DMS79 (cell line): ENCODE data around the gene ITGA11.
"Not testable (repeated sequence)": the region's sequence is repeated elsewhere in the genome, so short reads cannot be mapped to it uniquely, and the experiment has no call there.

Source experiments
- DNase-seq: peaks from one replicate; lab custom pipeline; 2025; lab: John Stamatoyannopoulos, UW

ITGA11 gene

DNA sequence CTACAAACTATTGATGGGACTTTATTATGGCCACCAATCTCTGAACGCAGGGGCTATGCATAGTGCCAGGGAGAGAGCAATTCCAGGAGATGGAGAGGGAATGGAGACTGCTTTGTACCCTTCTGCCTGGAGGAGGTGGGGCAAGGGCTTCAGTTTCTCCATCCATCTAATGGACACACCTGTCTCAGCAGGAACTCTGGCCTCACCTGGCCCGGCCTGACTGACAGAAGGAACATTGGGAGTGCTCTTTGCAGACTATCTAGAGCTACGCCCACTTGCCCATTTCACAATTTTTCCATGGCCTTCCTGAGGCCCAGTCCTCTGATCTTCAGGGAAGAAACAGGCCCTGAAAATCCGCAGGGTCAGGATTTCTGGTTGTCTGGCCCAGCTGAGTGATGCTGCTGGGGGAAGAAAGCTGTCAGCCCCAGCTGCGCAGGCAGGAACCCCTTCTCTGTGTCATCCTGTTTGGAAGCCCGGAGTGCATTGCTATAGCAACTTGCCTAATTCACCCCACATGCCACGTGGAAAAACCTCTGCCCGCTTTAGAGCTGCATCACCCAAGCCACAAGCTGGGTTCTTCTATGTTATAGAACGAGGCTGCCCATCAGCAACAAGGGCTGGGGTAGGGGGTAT lies 6.4 kb downstream of the ITGA11 start:
- DNase-seq, result no peak

GRCh38 chr15:68424754-68425390 lies 7.1 kb downstream of the ITGA11 start:
- no peak for DNase-seq

DNA sequence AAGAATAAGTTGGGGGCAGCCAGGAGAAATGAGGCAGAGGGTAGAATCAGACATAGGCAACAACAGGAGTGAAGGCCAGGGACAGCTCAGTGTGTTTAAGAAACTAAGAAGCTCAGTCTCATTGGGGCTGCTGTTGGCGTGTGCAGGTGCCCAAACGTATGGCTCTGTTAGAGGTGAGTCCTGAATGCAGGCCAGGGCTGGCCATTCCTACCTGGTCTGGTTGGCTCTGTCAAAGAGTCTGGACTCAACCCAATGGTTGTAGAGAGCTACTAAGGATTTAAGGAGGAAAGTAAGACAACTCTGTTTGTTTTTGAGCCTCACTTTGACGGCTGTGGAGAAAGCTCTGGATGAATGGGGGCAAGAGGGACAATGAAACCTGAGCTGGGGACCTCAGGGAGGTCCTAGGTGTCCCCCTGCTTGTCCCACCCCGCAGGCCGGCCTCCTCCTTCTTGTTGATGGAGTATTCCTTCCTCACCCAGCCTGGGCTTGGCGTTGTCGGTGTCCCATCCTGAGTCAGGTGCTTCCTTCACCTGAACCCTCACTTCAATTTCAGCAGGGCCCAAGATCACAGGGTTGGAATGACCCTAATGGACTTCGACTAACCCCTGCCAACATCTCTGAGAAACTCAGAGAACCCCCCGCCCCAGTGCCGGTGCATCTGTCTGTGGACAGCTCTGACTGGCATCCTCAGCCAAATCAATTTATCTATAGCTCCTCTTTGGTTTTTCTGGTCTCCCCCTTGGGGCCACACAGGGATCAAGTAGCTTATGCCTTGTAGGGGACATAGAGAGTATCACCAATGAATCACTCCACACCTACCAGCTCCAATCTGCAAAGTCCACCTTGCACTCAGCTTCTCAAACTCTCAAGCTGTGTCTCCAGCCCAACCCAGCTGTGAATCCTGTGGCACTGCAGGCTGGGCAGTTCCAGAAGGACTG lies 8.3 kb downstream of the ITGA11 start:
- DNase-seq, result no peak

DNA sequence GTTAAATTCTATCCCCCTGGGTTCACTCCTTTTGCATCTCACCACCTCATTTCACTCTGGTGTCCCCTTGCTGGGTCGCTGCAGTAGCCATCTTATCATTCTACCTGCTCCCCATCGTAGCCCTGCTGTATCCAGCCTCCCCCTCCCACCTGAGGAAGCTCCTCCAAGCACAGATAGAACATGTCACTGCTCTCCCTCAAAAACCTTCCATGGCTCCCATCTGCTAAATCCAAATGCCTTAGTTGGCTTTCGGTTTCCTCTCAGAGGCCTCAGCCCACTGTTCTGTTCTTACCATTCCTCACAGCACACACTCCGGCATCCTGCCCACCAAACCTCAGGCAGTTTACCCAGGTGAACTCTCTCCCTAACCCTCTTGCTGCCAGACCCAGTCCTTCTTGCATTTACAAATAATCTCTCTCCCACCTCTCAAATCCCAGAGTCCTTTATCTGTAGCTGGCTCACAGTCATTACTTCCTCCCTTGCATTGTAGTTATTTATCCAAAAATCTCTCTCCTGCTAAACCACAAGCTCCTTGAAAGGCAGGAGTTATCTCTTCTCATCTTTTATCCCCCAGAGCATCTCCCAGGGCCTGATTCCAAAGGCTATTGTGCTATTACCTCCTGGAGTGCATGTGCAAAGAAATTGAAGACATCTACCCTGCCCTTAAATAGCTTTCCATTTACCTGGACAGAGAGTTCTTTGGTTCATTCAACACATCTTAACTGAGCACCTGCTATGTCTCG lies 9.4 kb downstream of the ITGA11 start:
- DNase-seq, result not testable (repeated sequence)

DNA sequence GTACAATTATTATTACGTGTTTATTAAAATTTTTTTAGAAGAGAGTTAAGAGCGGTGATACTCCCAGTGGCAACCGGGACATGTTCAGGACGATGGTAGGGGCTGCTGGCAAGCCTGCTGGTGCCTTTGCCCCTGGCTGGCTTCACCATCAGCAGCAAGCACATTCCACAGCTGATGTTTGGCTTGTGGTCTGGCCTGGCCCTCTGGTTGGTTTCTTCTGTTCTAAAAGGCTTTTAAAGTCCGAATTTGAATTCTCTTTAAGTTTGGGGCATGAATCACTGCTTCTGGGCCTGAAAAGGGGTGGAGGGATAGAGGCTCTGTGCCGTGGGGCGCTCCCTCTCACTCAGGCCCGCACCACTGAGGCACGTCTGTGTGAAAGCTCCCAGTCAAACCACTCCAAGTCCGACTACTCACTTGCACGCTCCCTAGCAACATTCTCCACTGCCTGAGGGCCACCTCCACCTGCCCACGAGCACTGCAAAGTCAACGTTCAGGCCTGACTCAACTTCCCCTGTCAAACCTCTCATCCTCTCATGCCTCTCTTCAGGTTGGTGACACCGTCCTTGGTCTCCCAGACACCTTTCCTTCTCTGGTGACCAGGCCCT lies 10.1 kb downstream of the ITGA11 start:
- DNase-seq, result no peak

GRCh38 chr15:68421115-68421551 lies 10.8 kb downstream of the ITGA11 start:
- no peak for DNase-seq

DNA sequence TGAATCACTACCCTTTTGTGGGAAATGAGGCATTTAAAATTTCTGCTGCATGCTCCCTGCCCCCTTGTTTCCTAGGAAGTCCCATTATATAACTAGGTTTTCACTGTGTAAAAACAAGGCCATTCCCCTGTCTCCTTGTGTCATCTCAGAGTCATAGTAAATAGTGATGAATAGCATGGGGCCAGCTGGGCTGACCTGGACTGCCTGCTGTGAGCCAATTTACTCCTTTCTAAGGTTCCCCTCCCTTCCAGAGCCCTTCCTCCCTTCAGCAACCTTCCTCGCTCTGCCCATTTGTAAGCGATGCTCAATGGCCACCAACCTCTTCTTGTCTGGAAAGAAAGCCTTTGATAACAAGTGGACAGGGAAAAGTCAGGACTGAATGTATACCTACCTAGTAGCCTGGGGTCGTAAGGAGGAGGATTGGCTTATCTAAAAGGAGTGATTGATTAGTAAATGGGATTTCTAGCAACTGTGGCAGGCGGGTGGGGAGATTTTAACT lies 11.7 kb downstream of the ITGA11 start:
- no peak for DNase-seq

GRCh38 chr15:68419301-68420175 lies 12.4 kb downstream of the ITGA11 start:
- no peak for DNase-seq

DNA sequence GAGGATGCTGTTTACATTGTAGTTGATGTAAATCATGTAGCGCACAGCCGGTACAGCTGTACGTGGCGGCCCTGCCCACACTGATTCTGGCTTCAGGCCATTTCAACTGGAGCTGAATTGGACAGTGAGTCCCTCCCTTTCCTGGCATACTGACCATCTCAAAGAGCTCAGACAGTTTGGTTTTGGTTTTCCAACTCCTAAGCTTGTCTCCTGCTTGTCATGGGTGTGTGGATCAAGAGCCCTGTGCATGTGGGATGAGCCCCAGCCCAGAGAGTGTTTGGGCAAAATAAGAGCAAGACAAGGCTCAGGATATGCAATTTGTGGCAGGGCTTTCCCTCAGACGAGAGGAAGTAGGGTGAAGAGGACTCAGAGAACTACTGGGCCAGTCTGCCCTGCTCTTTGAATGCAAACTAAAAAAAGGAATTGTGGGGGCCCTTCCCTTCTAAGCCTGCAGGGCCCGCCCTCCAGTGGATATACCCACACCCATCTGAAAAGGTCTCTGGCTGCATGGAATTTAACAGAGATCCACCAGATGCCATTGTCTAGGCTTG lies 13.3 kb downstream of the ITGA11 start:
- no peak for DNase-seq

DNA sequence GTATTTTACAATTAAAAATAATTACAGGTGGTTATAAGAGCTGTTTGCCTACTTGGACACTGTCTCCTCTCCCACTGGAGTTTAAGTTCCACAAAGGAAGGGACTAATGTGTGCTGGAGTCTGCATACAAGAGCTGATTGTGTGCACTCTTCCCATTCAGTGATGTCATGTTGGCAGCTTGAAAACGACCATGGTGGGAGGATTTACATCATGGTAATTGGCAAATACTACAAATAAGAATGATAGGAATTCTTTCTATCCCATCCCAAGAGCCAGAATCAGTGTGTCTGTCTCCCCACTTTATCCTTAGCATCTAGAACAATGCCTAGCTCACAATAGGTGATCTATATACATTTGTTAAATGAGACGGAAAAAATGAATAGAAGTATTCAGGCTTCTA lies 14.1 kb downstream of the ITGA11 start:
- DNase-seq, result no peak

DNA sequence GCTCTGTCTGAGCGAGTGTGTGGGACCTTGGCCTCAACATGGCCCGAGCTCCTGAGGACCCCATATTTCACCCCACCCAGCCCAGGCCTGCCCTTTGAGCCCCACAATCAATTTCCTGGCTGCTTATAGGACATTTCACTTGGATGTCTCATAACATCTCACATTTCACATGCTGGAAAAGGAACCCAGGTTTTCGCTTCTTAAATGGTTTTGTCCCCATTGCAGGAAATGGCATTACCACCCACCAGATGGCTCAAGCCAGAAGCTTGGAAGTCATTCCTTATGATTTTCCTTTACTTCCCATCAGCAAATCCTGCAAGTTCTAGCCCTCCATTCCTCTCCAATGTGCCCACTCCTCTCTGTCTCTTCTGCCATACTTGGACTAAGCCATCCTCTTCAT lies 14.9 kb downstream of the ITGA11 start:
- DNase-seq, result no peak

GRCh38 chr15:68416158-68416535 lies 15.8 kb downstream of the ITGA11 start:
- no peak for DNase-seq

GRCh38 chr15:68415501-68416157 lies 16.3 kb downstream of the ITGA11 start:
- DNase-seq, result no peak

- DNase-seq, result no peak
Measured at GRCh38 chr15:68415061-68415460, 16.9 kb downstream of the ITGA11 start.

DNA sequence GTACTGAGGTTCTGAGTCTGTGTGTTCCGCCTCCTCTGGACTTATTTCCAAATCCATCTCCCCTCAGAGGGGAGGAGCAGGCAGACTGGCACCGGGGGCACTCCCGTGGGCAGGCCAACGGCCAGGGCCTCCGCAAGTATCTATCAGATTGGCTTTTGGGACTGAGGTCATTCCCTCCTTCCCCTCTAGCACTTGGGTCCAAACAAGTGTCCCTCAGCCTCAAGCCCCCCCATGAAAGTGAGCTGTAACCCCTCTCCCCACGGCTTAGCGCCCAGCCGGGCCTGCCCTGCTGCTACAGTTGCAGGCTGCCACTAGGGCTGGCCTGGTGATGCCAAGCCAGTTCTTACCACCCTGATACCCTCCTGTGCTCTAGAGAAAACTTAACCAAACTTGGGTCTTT lies 17.4 kb downstream of the ITGA11 start:
- no peak for DNase-seq

DNA sequence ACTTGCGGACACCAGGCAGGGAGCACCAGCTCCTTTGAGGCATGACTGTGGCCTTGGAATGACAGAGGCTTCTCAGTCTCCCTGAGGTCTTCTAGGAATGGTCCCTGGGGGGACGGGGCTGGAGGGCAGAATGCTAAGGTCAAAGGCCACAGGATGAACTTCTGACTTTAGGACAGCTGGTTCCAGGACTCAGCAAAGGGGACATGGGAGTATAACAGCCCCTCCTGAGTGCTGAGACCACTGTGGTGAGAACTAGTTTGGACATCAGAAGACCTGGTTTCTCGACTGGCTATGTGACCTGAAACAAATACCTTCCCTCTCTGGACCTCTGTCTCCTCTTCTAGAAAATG lies 17.8 kb downstream of the ITGA11 start:
- DNase-seq, result no peak

DNA sequence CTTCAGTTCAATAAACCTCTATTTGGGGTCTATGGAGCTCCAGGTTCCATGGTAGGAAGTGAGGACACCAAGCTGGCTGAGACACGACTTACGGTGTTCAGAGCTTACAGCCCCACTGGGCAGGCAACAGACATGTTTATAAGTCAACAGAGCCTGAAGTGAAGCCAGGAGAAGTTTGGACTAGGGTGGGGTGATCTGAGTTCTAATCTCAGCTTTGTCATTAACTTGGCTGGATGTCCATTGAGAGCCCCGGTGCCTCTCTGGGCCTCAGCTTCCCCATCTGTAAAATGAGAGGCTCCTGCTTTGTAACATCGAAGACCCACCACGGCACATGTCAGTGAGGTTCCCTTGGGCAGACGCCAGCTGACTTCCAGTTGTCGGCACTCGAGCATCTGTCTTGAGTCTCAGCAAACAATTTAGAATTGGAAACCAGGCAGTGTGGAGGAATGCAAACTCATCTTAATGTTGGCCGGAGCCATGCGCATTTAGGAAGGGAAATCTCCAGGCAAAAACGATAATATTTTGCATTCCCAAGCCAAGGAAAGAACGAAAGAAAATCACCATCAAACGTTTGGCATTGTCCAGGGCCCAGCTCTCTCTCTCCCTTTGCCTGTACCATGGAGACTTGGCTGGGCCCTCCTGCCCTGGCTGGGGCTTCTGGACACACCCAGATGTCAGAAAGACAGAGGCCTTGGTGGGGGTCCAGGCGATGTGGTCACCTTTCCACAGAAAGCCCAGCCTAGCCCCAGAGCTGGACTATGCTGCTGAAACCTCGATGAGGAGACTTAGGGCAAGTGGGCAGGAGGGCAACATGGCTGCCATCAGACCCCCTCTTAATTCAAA lies 18.4 kb downstream of the ITGA11 start:
- DNase-seq, result no peak

DNA sequence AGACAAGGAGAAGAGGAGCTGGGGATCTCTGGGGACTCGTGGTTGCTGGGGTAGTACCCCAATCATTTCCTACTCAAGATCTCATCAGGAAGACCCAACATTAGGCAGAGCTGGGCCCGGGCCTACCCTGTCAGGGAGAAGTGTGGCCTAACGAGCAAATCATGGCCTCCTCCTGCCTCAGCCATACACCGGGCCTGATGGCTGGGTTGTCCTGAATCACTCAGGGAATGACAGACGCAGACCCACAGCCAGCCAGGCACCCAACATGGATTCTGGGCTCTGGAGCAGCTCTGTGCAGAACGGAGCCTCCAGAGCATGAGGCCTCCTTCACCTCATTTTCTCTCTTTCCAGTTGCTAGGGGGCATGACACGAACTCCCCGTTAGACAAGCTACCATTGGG lies 19.7 kb downstream of the ITGA11 start:
- DNase-seq, result no peak

- DNase-seq, result no peak
Measured at GRCh38 chr15:68411735-68412134, 20.2 kb downstream of the ITGA11 start.
